ENCODE data around the gene SLC1A1.

The SLC1A1 gene

DNA sequence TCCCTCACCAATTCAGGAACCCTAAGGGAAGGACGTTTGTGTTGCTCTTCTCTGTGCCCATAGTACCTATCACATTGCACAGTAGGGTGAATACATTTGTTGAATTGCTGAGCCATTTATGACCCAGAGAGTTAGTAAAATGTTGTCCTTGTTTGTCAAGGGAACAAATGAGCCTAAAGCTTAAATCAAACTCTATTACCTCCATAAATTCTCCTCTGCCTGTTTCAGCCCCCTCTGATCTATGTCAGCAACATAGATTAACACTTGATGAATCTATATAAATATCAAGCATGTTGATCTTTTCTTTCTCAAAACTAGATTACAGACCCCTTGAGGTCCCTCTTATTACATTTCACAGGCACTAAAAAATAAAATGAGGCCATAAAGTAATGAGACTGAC, 7.1 kb downstream of the SLC1A1 start:
- Histone ChIP-seq H4K12ac (ENCODE audit: low read depth, low read length) (no peak overlapping the region), H3K18ac (ENCODE audit: low read length) (no peak overlapping the region), H4K8ac (ENCODE audit: low read depth, low read length) (no peak overlapping the region), H3K14ac (ENCODE audit: low read length) (no peak overlapping the region), H2BK120ac (ENCODE audit: insufficient read depth, low read length, poor library complexity) (no peak overlapping the region), H3K4ac (ENCODE audit: low read depth, low read length) (no peak overlapping the region), H3K79me2 (ENCODE audit: control insufficient read depth, insufficient read depth, low read length, poor library complexity) (no peaks in the 10 kb centered on the region), H3K36me3 (ENCODE audit: control insufficient read depth in 1 of 2, insufficient read depth in 2 of 2, low read length in 2 of 2) (no peaks in the 10 kb centered on the region), H2AFZ (ENCODE audit: insufficient read depth, low read length, poor library complexity) (no peak overlapping the region), H3K4me3 (ENCODE audit: low read depth, low read length) (no peak overlapping the region), H3K4me1 (ENCODE audit: control insufficient read depth in 1 of 2, insufficient read depth in 2 of 2, low read length in 2 of 2) (no peaks in the 10 kb centered on the region), H3K4me2 (ENCODE audit: low read length) (no peak overlapping the region), H3K23ac (ENCODE audit: low read length) (no peak overlapping the region), H3K27ac (ENCODE audit: low read depth, low read length) (no peak overlapping the region), H2BK5ac (ENCODE audit: low read depth, low read length, poor library complexity) (no peak overlapping the region), H3K9ac (ENCODE audit: low read length) (no peak overlapping the region), H2BK12ac (ENCODE audit: low read length) (no peak overlapping the region), H4K91ac (ENCODE audit: low read depth, low read length) (no peak overlapping the region), H3K27me3 (ENCODE audit: insufficient read depth, low read length) (no peaks in the 10 kb centered on the region), H3K9me3 (ENCODE audit: insufficient read depth, low read depth, low read length) (no peaks in the 10 kb centered on the region), H2AK5ac (ENCODE audit: low read length) (no peak overlapping the region), H3K79me1 (ENCODE audit: low read length) (no peaks in the 10 kb centered on the region)
- no CpG with 5 or more reads among the region's 1 CpG for WGBS (ENCODE audit: extremely low coverage, insufficient coverage, insufficient read length)
- no peak for DNase-seq

DNA sequence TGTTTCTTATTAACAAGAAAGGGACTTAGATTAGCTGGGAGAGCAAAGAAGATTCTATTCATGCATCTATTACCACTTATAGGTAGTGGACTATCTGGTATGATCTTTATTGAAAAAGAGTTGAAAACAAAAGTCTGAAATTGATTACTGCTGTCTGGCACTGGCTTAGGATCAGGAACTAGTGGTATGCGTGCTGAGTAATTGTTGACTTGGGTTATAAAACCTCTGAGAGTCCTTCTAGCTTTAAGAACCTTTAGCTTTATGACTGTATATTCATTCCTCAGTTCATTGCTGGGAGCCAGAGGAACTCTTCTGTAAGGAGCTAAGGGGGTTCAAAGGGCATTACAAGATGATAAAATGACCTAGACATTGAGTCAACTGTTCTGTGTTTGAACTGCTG, 7.6 kb downstream of the SLC1A1 start:
- Histone ChIP-seq H2AK5ac (ENCODE audit: low read length) (no peak overlapping the region), H3K27ac (ENCODE audit: low read depth, low read length) (no peak overlapping the region), H2BK12ac (ENCODE audit: low read length) (no peak overlapping the region), H2BK120ac (ENCODE audit: insufficient read depth, low read length, poor library complexity) (no peak overlapping the region), H4K91ac (ENCODE audit: low read depth, low read length) (no peak overlapping the region), H2BK5ac (ENCODE audit: low read depth, low read length, poor library complexity) (no peak overlapping the region), H3K23ac (ENCODE audit: low read length) (no peak overlapping the region), H3K4ac (ENCODE audit: low read depth, low read length) (no peak overlapping the region), H3K79me1 (ENCODE audit: low read length) (no peaks in the 10 kb centered on the region), H3K9ac (ENCODE audit: low read length) (no peak overlapping the region), H3K36me3 (ENCODE audit: control insufficient read depth in 1 of 2, insufficient read depth in 2 of 2, low read length in 2 of 2) (no peaks in the 10 kb centered on the region), H4K8ac (ENCODE audit: low read depth, low read length) (no peak overlapping the region), H3K4me1 (ENCODE audit: control insufficient read depth in 1 of 2, insufficient read depth in 2 of 2, low read length in 2 of 2) (no peaks in the 10 kb centered on the region), H3K14ac (ENCODE audit: low read length) (no peak overlapping the region), H3K4me2 (ENCODE audit: low read length) (no peak overlapping the region), H3K9me3 (ENCODE audit: insufficient read depth, low read depth, low read length) (no peaks in the 10 kb centered on the region), H4K12ac (ENCODE audit: low read depth, low read length) (no peak overlapping the region), H3K18ac (ENCODE audit: low read length) (no peak overlapping the region), H3K27me3 (ENCODE audit: insufficient read depth, low read length) (no peaks in the 10 kb centered on the region), H3K79me2 (ENCODE audit: control insufficient read depth, insufficient read depth, low read length, poor library complexity) (no peaks in the 10 kb centered on the region), H2AFZ (ENCODE audit: insufficient read depth, low read length, poor library complexity) (no peak overlapping the region), H3K4me3 (ENCODE audit: low read depth, low read length) (no peak overlapping the region)
- DNase-seq, result no peak
- WGBS (ENCODE audit: extremely low coverage, insufficient coverage, insufficient read length), result no CpG with 5 or more reads among the region's 1 CpG

DNA sequence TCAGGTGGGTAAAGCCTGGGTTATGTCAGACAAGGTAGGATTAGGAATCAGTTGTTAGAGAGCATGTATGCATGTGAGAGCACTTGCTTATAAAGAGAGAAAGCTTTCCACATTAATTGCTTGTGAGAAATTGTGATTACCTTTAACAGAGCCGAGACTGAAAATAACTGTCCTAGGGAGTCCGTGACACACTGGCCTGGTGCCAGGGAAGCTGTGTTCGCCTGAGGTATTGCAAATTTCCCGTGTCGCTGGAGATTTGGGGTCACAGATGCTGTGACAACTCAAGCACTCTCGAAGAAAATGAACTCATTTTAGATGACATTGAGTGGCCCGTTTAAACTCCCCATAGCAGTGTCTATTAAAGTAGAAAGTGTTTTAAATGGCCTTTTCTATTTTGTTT, 9.6 kb downstream of the SLC1A1 start:
- no peaks in the 10 kb centered on the region for H3K9me3 ChIP-seq (ENCODE audit: insufficient read depth, low read depth, low read length)
- no peak overlapping the region for H2BK5ac ChIP-seq (ENCODE audit: low read depth, low read length, poor library complexity)
- H3K27ac ChIP-seq (ENCODE audit: low read depth, low read length), result no peak overlapping the region
- no peak overlapping the region for H4K12ac ChIP-seq (ENCODE audit: low read depth, low read length)
- H3K4ac ChIP-seq (ENCODE audit: low read depth, low read length), result no peak overlapping the region
- no peaks in the 10 kb centered on the region for H3K4me1 ChIP-seq (ENCODE audit: control insufficient read depth in 1 of 2, insufficient read depth in 2 of 2, low read length in 2 of 2)
- no peak overlapping the region for H4K91ac ChIP-seq (ENCODE audit: low read depth, low read length)
- H3K14ac ChIP-seq (ENCODE audit: low read length), result no peak overlapping the region
- no peak overlapping the region for H2AFZ ChIP-seq (ENCODE audit: insufficient read depth, low read length, poor library complexity)
- DNase-seq, result no peak
- H3K27me3 ChIP-seq (ENCODE audit: insufficient read depth, low read length), result no peaks in the 10 kb centered on the region
- H3K79me1 ChIP-seq (ENCODE audit: low read length), result no peaks in the 10 kb centered on the region
- H2AK5ac ChIP-seq (ENCODE audit: low read length), result no peak overlapping the region
- no peaks in the 10 kb centered on the region for H3K79me2 ChIP-seq (ENCODE audit: control insufficient read depth, insufficient read depth, low read length, poor library complexity)
- no peak overlapping the region for H3K18ac ChIP-seq (ENCODE audit: low read length)
- H3K4me2 ChIP-seq (ENCODE audit: low read length), result no peak overlapping the region
- no peak overlapping the region for H4K8ac ChIP-seq (ENCODE audit: low read depth, low read length)
- H3K9ac ChIP-seq (ENCODE audit: low read length), result no peak overlapping the region
- no peak overlapping the region for H2BK12ac ChIP-seq (ENCODE audit: low read length)
- no peak overlapping the region for H3K4me3 ChIP-seq (ENCODE audit: low read depth, low read length)
- no peak overlapping the region for H3K23ac ChIP-seq (ENCODE audit: low read length)
- H3K36me3 ChIP-seq (ENCODE audit: control insufficient read depth in 1 of 2, insufficient read depth in 2 of 2, low read length in 2 of 2), result no peaks in the 10 kb centered on the region
- no peak overlapping the region for H2BK120ac ChIP-seq (ENCODE audit: insufficient read depth, low read length, poor library complexity)
- WGBS (ENCODE audit: extremely low coverage, insufficient coverage, insufficient read length), result no CpG with 5 or more reads among the region's 7 CpGs

DNA sequence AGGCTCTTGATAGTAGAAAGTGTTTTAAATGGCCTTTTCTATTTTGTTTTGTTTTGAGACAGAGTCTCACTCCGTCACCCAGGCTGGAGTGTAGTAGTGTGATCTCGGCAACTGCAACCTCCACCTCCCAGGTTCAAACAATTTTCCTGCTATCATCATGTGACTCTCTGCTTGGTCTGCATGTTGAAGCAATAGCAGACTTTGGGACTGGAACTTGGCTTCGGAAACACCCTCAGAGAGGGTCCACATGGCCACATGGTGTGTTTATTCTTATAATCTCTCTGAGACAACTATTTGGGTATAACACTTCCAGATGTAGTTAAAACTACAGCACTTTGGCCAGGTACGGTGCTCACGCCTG, 10.9 kb downstream of the SLC1A1 start:
- no peaks in the 10 kb centered on the region for H3K79me1 ChIP-seq (ENCODE audit: low read length)
- no peak overlapping the region for H2BK120ac ChIP-seq (ENCODE audit: insufficient read depth, low read length, poor library complexity)
- H3K27ac ChIP-seq (ENCODE audit: low read depth, low read length), result no peak overlapping the region
- H2AK5ac ChIP-seq (ENCODE audit: low read length), result no peak overlapping the region
- H3K4me1 ChIP-seq (ENCODE audit: control insufficient read depth in 1 of 2, insufficient read depth in 2 of 2, low read length in 2 of 2), result no peaks in the 10 kb centered on the region
- no peak overlapping the region for H3K4me3 ChIP-seq (ENCODE audit: low read depth, low read length)
- peak overlapping the region; percentile 41 for H3K9ac ChIP-seq (ENCODE audit: low read length)
- H3K4ac ChIP-seq (ENCODE audit: low read depth, low read length), result no peak overlapping the region
- H2BK12ac ChIP-seq (ENCODE audit: low read length), result no peak overlapping the region
- no peak overlapping the region for H3K18ac ChIP-seq (ENCODE audit: low read length)
- no peak overlapping the region for H3K4me2 ChIP-seq (ENCODE audit: low read length)
- DNase-seq, result no peak
- H3K14ac ChIP-seq (ENCODE audit: low read length), result no peak overlapping the region
- no peak overlapping the region for H2BK5ac ChIP-seq (ENCODE audit: low read depth, low read length, poor library complexity)
- H2AFZ ChIP-seq (ENCODE audit: insufficient read depth, low read length, poor library complexity), result no peak overlapping the region
- no peak overlapping the region for H4K91ac ChIP-seq (ENCODE audit: low read depth, low read length)
- H3K9me3 ChIP-seq (ENCODE audit: insufficient read depth, low read depth, low read length), result no peaks in the 10 kb centered on the region
- no CpG with 5 or more reads among the region's 5 CpGs for WGBS (ENCODE audit: extremely low coverage, insufficient coverage, insufficient read length)
- H3K36me3 ChIP-seq (ENCODE audit: control insufficient read depth in 1 of 2, insufficient read depth in 2 of 2, low read length in 2 of 2), result no peaks in the 10 kb centered on the region
- no peak overlapping the region for H4K8ac ChIP-seq (ENCODE audit: low read depth, low read length)
- H3K79me2 ChIP-seq (ENCODE audit: control insufficient read depth, insufficient read depth, low read length, poor library complexity), result no peaks in the 10 kb centered on the region
- H3K27me3 ChIP-seq (ENCODE audit: insufficient read depth, low read length), result no peaks in the 10 kb centered on the region
- no peak overlapping the region for H4K12ac ChIP-seq (ENCODE audit: low read depth, low read length)
- no peak overlapping the region for H3K23ac ChIP-seq (ENCODE audit: low read length)
